Fibroblast of pulmonary artery (primary cell): ENCODE data around the gene CLOCK.
"Not testable (repeated sequence)": the region's sequence is repeated elsewhere in the genome, so short reads cannot be mapped to it uniquely, and the experiment has no call there.

Experiments used
- DNase-seq: peaks from one replicate; pipeline ENCODE4 v3.0.0-alpha.2; 2010; ENCODE audit warnings: low read depth
- H3K4me3 ChIP-seq: replicated peaks from 2 replicates; pipeline ENCODE4 v1.5.1; 2011; ENCODE audit warnings: low read depth, mild to moderate bottlenecking, control low read depth, low read length, moderate library complexity
- CTCF ChIP-seq: IDR thresholded peaks from 2 replicates; pipeline ENCODE4 v1.5.1; 2011; ENCODE audit warnings: mild to moderate bottlenecking, control low read depth, low read length, inconsistent platforms; ENCODE audit errors: missing control alignments

Gene CLOCK

GRCh38 chr4:55553441-55554201 is 6.9 kb upstream of the CLOCK start:
- peak overlapping the region; percentile 16 for H3K4me3 ChIP-seq
- DNase-seq = peak; percentile 59
- no peak for TF ChIP-seq CTCF

GRCh38 chr4:55551964-55552363 is 5.3 kb upstream of the CLOCK start:
- DNase-seq, H3K4me3 ChIP-seq: not testable (repeated sequence)

- H3K4me3 ChIP-seq = no peak overlapping the region
- peak; percentile 23 for DNase-seq
- no peak for TF ChIP-seq CTCF
Observed at GRCh38 chr4:55549888-55550287, 3.2 kb upstream of the CLOCK start.

- DNase-seq = no peak
- no peak for TF ChIP-seq CTCF
- H3K4me3 ChIP-seq = peak overlapping the region; percentile 81
Observed at GRCh38 chr4:55547918-55548317, 1.2 kb upstream of the CLOCK start.

GRCh38 chr4:55547466-55547770 is 709 bp upstream of the CLOCK start:
- peak overlapping the region; percentile 81 for H3K4me3 ChIP-seq
- no peak for DNase-seq

GRCh38 chr4:55546506-55546755 is 278 bp downstream of the CLOCK start:
- peak overlapping the region; percentile 81 for H3K4me3 ChIP-seq
- no peak for DNase-seq
- no peak for TF ChIP-seq CTCF

More at GRCh38 chr4:55547466-55547770, 709 bp upstream of the CLOCK start:
- no peak for TF ChIP-seq CTCF

GRCh38 chr4:55545641-55546505 is 836 bp downstream of the CLOCK start:
- no peak for TF ChIP-seq CTCF
- peak; percentile 68 for DNase-seq
- peak overlapping the region; percentile 81 for H3K4me3 ChIP-seq
